SU-DHL-6 (cell line): ENCODE data around the gene CYLD.

Experiments
- H2AFZ ChIP-seq: fragments of 200-600 bp; sonication (generic); 2 replicates; pipeline ENCODE4 v1.6.1; 2014; ENCODE audit warnings: low read depth, mild to moderate bottlenecking, moderate library complexity, mixed read lengths, antibody characterized with exemption, low read length; ENCODE audit not compliant: severe bottlenecking
- H3F3A ChIP-seq: fragments of 200-600 bp; shearing (Covaris generic); 2 replicates; pipeline ENCODE4 v1.6.0; 2016; ENCODE audit warnings: antibody characterized with exemption, mild to moderate bottlenecking; ENCODE audit not compliant: insufficient read depth
- H3K27ac ChIP-seq: fragments of 200-600 bp; sonication (generic); 2 replicates; pipeline ENCODE4 v1.5.1; 2016; ENCODE audit warnings: low read depth, mild to moderate bottlenecking, low read length, moderate library complexity, mixed read lengths
- H3K27me3 ChIP-seq: fragments of 200-600 bp; sonication (generic), shearing (Covaris generic); 2 replicates; pipeline ENCODE4 v1.6.0; 2014; ENCODE audit warnings: mild to moderate bottlenecking, low read length
- H3K36me3 ChIP-seq: fragments of 200-600 bp; sonication (generic); 2 replicates; pipeline ENCODE4 v1.6.1; 2014; ENCODE audit warnings: mild to moderate bottlenecking, low read length, mixed read lengths
- H3K4me2 ChIP-seq: fragments of 300-600, 200-600 bp; shearing (Covaris generic), sonication (generic); 2 replicates; pipeline ENCODE4 v1.6.0; 2014; ENCODE audit warnings: low read length, low read depth, mild to moderate bottlenecking; ENCODE audit not compliant: poor library complexity, severe bottlenecking
- H3K4me3 ChIP-seq: fragments of 200-600 bp; sonication (generic); 2 replicates; pipeline ENCODE4 v1.5.1; 2014; ENCODE audit warnings: antibody characterized with exemption, low read length, mild to moderate bottlenecking, mixed read lengths; ENCODE audit not compliant: insufficient read depth, poor library complexity, severe bottlenecking
- H3K79me2 ChIP-seq: fragments of 200-600 bp; sonication (generic); 2 replicates; pipeline ENCODE4 v1.6.1; 2014; ENCODE audit warnings: mild to moderate bottlenecking, low read length, moderate library complexity; ENCODE audit not compliant: insufficient read depth
- H3K9ac ChIP-seq: fragments of 200-600 bp; sonication (generic); 2 replicates; pipeline ENCODE4 v1.7.0; 2014; ENCODE audit warnings: mild to moderate bottlenecking, low read length
- H3K9me2 ChIP-seq: fragments of 200-600 bp; sonication (generic); replicated peaks from 2 replicates; pipeline ENCODE4 v1.6.1; 2014; ENCODE audit warnings: low read length; ENCODE audit not compliant: insufficient read depth
- H3K9me3 ChIP-seq: fragments of 200-600 bp; sonication (generic); 2 replicates; pipeline ENCODE4 v1.6.1; 2014; ENCODE audit warnings: low read length, mixed read lengths; ENCODE audit not compliant: insufficient read depth
- H4K20me1 ChIP-seq: fragments of 200-600 bp; sonication (generic); 2 replicates; pipeline ENCODE4 v1.6.1; 2014; ENCODE audit warnings: low read depth, mild to moderate bottlenecking, antibody characterized with exemption, low read length, moderate library complexity, mixed read lengths
- CTCF ChIP-seq: fragments of 200-600 bp; sonication (generic); IDR thresholded peaks from one replicate; pipeline ENCODE4 v1.5.1; 2017; ENCODE audit warnings: antibody characterized with exemption, mild to moderate bottlenecking, low read length, moderate library complexity; ENCODE audit not compliant: insufficient read depth, poor library complexity, severe bottlenecking
- EZH2phosphoT487 ChIP-seq: fragments of 200-600 bp; sonication (generic), shearing (Covaris generic); conservative IDR thresholded peaks from 2 replicates; pipeline ENCODE4 v1.6.1; 2018; ENCODE audit warnings: mild to moderate bottlenecking, antibody characterized with exemption, low read length, moderate library complexity, mixed read lengths

The CYLD gene

GRCh38 chr16:50848755-50849514 is 107.0 kb downstream of the CYLD start:
- H3F3A ChIP-seq = no peaks in the 10 kb centered on the region
- no peak overlapping the region for H3K4me3 ChIP-seq
- no peaks in the 10 kb centered on the region for H3K79me2 ChIP-seq
- H3K9me2 ChIP-seq = no peaks in the 10 kb centered on the region
- H3K27ac ChIP-seq = no peak overlapping the region
- no peaks in the 10 kb centered on the region for H3K9me3 ChIP-seq
- TF ChIP-seq CTCF (no peak), EZH2phosphoT487 (no peak)
- H3K36me3 ChIP-seq = no peaks in the 10 kb centered on the region
- no peak overlapping the region for H3K4me2 ChIP-seq
- H3K27me3 ChIP-seq = no peaks in the 10 kb centered on the region
- no peaks in the 10 kb centered on the region for H4K20me1 ChIP-seq
- no peak overlapping the region for H3K9ac ChIP-seq
- H2AFZ ChIP-seq = no peak overlapping the region
